Liver (tissue), 9 donors: Measurements from ENCODE around the gene TWNK. TPM values are rescaled to one million over a fixed set of nuclear protein-coding genes. Genes with fewer than 3 reads are reported as not detected.

Experiments used
- DNase-seq: peaks from one replicate; pipeline ENCODE4 v3.0.0-alpha.2; 2017; ENCODE audit warnings: low spot score
- H3K27ac ChIP-seq, 2 donors: one replicate each; pipeline ENCODE4 v1.7.0; 2013; ENCODE audit warnings: inconsistent platforms in 2 of 2, low read length in 2 of 2, control low read depth in 1 of 2, low read depth in 1 of 2, mild to moderate bottlenecking in 1 of 2
- H3K27me3 ChIP-seq, 4 donors: one replicate each; pipeline versions ENCODE4 v1.6.1 to v1.7.0; 2013; ENCODE audit warnings: low read length in 3 of 4, inconsistent platforms in 1 of 4, mild to moderate bottlenecking in 1 of 4, moderate library complexity in 1 of 4; ENCODE audit not compliant: control insufficient read depth in 4 of 4, insufficient read depth in 4 of 4
- H3K36me3 ChIP-seq, 4 donors: one replicate each; pipeline versions ENCODE4 v1.6.1 to v1.7.0; 2013; ENCODE audit warnings: low read length in 3 of 4, mild to moderate bottlenecking in 3 of 4, low read depth in 1 of 4, moderate library complexity in 1 of 4; ENCODE audit not compliant: control insufficient read depth in 4 of 4, insufficient read depth in 3 of 4
- H3K4me1 ChIP-seq, 4 donors: one replicate each; pipeline versions ENCODE4 v1.6.1 to v1.7.0; 2013; ENCODE audit warnings: low read length in 3 of 4, mild to moderate bottlenecking in 3 of 4, moderate library complexity in 1 of 4; ENCODE audit not compliant: control insufficient read depth in 4 of 4, insufficient read depth in 4 of 4
- H3K4me3 ChIP-seq, 3 donors: one replicate each; pipeline versions ENCODE4 v1.6.1 to v1.7.0; 2013; ENCODE audit warnings: low read length in 3 of 3, control low read depth in 1 of 3, low read depth in 1 of 3, mild to moderate bottlenecking in 1 of 3
- H3K9ac ChIP-seq, 2 donors: one replicate each; pipeline ENCODE4 v1.7.0; 2013; ENCODE audit warnings: low read length in 2 of 2, mild to moderate bottlenecking in 2 of 2, moderate library complexity in 2 of 2, control low read depth in 1 of 2, low read depth in 1 of 2
- H3K9me3 ChIP-seq, 4 donors: one replicate each; pipeline versions ENCODE4 v1.6.1 to v1.7.0; 2013; ENCODE audit warnings: low read length in 3 of 4; ENCODE audit not compliant: control insufficient read depth in 4 of 4
- EGR1 ChIP-seq, 2 donors: IDR thresholded peaks; 2 replicates each; pipeline ENCODE4 v1.6.1; 2016 to 2018; ENCODE audit warnings: antibody characterized with exemption in 2 of 2, low read depth in 2 of 2
- FOXA1 ChIP-seq: IDR thresholded peaks from 2 replicates; pipeline ENCODE4 v1.6.1; 2016; ENCODE audit warnings: antibody characterized with exemption
- FOXA2 ChIP-seq: IDR thresholded peaks from 2 replicates; pipeline ENCODE4 v1.6.1; 2016; ENCODE audit warnings: antibody characterized with exemption
- GABPA ChIP-seq, 2 donors: IDR thresholded peaks in 1 of 2; conservative IDR thresholded peaks in 1 of 2; 2 replicates each; pipeline ENCODE4 v1.6.1; 2016; ENCODE audit warnings: antibody characterized with exemption in 2 of 2, mild to moderate bottlenecking in 1 of 2, moderate library complexity in 1 of 2
- HNF4A ChIP-seq, 2 donors: conservative IDR thresholded peaks; 2 replicates each; pipeline ENCODE4 v1.6.1; 2016; ENCODE audit warnings: antibody characterized with exemption in 2 of 2, mild to moderate bottlenecking in 2 of 2
- HNF4G ChIP-seq: IDR thresholded peaks from 2 replicates; pipeline ENCODE4 v1.6.1; 2016; ENCODE audit warnings: antibody characterized with exemption
- JUND ChIP-seq, 2 donors: IDR thresholded peaks; 2 replicates each; pipeline ENCODE4 v1.6.1; 2016; ENCODE audit warnings: antibody characterized with exemption in 2 of 2
- NR2F2 ChIP-seq: IDR thresholded peaks from 2 replicates; pipeline ENCODE4 v1.6.1; 2016; ENCODE audit warnings: antibody characterized with exemption
- RAD21 ChIP-seq, 2 donors: IDR thresholded peaks; 2 replicates each; pipeline ENCODE4 v1.6.1; 2016; ENCODE audit warnings: antibody characterized with exemption in 2 of 2, mild to moderate bottlenecking in 2 of 2
- RXRA ChIP-seq, 2 donors: IDR thresholded peaks; 2 replicates each; pipeline ENCODE4 v1.6.1; 2017 to 2018; ENCODE audit warnings: antibody characterized with exemption in 2 of 2, mild to moderate bottlenecking in 1 of 2
- SP1 ChIP-seq: IDR thresholded peaks from 2 replicates; pipeline ENCODE4 v1.6.1; 2018; ENCODE audit warnings: antibody characterized with exemption, mild to moderate bottlenecking
- TAF1 ChIP-seq: conservative IDR thresholded peaks from 2 replicates; pipeline ENCODE4 v1.6.1; 2016; ENCODE audit warnings: antibody characterized with exemption, mild to moderate bottlenecking
- YY1 ChIP-seq: IDR thresholded peaks from 2 replicates; pipeline ENCODE4 v1.6.1; 2016; ENCODE audit warnings: antibody characterized with exemption, mild to moderate bottlenecking
- WGBS: extraction: QIAGEN DNeasy Blood & Tissue Kit; methylation state at CpG from one replicate; pipeline ENCODE4 v1.1.7; 2013; 5-methylcytosine and 5-hydroxymethylcytosine counted together
- polyA plus RNA-seq, 2 donors: library from polyadenylated mRNA; stranded (reverse) in 1 of 2; unstranded in 1 of 2; fragments of 200-250 nt in 1 of 2; fragments of >200 nt in 1 of 2; fragmentation: Nextera tagmentation in 1 of 2; extraction: Ambion mirVana in 1 of 2; gene quantifications; one replicate each; pipeline versions ENCODE4 v1.2.1 to v1.2.3, GENCODE V29; 2013 to 2015
- total RNA-seq, 2 donors: library from RNA; depleted of rRNA; stranded (reverse); fragments of >200 nt; gene quantifications; one replicate each; pipeline ENCODE4 v1.2.3, GENCODE V29; 2014
- TF ChIP-seq, protein P1 (sequence below): fragments of 150-350 bp; IDR thresholded peaks from 2 replicates; pipeline ENCODE4 v1.5.1; 2017; ENCODE audit warnings: improper control_type of control experiment, low read depth, low read length; ENCODE audit not compliant: missing input control
- TF ChIP-seq, protein P2 (sequence below): IDR thresholded peaks from 2 replicates; pipeline ENCODE4 v1.6.1; 2016; ENCODE audit warnings: antibody characterized with exemption, mild to moderate bottlenecking
- TF ChIP-seq, protein P3 (sequence below): IDR thresholded peaks from 2 replicates; pipeline ENCODE4 v1.6.1; 2016; ENCODE audit warnings: antibody characterized with exemption
- TF ChIP-seq, protein P4 (sequence below): IDR thresholded peaks from 2 replicates; pipeline ENCODE4 v1.6.1; 2016; ENCODE audit warnings: antibody characterized with exemption
- TF ChIP-seq, protein P5 (sequence below): IDR thresholded peaks from 2 replicates; pipeline ENCODE4 v1.6.1; 2016; ENCODE audit warnings: antibody characterized with exemption
- donor health status: healthy.
- donor health status: healthy.
- donor health status: healthy.
- donor health status: healthy.
- donor health status: healthy.

The TWNK gene
- total and polyA plus RNA-seq, 4 donors = 1.6 to 6.2 (median 4.4) TPM

DNA sequence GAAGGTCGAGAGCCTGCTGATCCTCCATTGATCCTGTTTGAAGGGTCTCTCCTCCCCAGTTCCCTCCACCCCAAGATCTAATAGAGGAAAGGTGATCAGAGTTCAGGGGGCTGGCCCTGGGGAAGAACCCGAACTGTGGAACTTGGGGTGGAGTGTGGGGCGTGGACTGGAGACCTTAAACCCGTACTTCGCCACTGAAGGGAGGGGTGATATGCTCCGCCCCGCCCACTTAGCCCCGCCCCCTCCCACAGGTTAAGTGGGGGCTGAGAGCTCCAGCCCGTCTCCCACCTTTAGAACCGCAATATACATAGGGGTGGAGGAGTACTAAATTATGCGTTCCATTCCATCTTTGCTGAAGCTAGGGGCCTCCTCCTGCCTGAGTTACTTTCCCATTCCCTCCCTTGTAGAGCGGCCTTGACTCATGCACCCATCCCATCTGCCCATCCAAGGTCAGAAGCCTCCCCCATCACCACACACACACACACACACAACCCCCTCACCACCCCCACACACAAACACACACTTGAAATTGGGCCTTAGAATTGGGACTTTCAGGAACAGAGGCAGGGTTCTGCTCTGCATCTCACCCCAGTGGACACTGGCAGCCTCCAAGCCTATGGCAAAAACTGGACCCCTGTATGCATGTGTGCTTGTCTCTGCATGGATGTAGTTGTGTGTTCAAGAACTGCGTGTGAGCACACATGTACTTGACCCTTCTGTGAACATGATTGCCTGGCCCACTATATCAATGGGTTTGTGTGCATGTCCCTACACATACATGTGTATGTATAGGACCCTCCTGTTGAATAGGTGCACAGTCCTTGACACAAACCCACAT, 17.0 kb upstream of the TWNK start:
- peak; percentile 79 for DNase-seq
- Histone ChIP-seq H3K4me1 (peaks cover 17 to 51% (median 39%) of the 10 kb centered on the region in 4 donors), H3K27ac (peak overlapping the region; percentile 0 to 65), H3K36me3 (peaks cover 0 to 8% (median 1%) of the 10 kb centered on the region in 4 donors), H3K9me3 (no peaks in the 10 kb centered on the region), H3K9ac (peak overlapping the region in 1 of 2 donors; percentile 18), H3K4me3 (peak overlapping the region; percentile 64 to 86 (median 77)), H3K27me3 (no peaks in the 10 kb centered on the region)
- TF ChIP-seq GABPA (IDR thresholded peaks at IDR 0.05 in 1 of 2, conservative IDR thresholded peaks at IDR 0.05 in 1 of 2) = no peak
- TF ChIP-seq RXRA (IDR thresholded peaks at IDR 0.05) = peak; percentile 86 to 87
- TF ChIP-seq NR2F2 = peak; percentile 53
- no peak for TF ChIP-seq FOXA2
- TF ChIP-seq YY1 = no peak
- TF ChIP-seq HNF4G = peak; percentile 64
- TF ChIP-seq, protein P1, sequence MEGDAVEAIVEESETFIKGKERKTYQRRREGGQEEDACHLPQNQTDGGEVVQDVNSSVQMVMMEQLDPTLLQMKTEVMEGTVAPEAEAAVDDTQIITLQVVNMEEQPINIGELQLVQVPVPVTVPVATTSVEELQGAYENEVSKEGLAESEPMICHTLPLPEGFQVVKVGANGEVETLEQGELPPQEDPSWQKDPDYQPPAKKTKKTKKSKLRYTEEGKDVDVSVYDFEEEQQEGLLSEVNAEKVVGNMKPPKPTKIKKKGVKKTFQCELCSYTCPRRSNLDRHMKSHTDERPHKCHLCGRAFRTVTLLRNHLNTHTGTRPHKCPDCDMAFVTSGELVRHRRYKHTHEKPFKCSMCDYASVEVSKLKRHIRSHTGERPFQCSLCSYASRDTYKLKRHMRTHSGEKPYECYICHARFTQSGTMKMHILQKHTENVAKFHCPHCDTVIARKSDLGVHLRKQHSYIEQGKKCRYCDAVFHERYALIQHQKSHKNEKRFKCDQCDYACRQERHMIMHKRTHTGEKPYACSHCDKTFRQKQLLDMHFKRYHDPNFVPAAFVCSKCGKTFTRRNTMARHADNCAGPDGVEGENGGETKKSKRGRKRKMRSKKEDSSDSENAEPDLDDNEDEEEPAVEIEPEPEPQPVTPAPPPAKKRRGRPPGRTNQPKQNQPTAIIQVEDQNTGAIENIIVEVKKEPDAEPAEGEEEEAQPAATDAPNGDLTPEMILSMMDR = no peak
- TF ChIP-seq, protein P2, sequence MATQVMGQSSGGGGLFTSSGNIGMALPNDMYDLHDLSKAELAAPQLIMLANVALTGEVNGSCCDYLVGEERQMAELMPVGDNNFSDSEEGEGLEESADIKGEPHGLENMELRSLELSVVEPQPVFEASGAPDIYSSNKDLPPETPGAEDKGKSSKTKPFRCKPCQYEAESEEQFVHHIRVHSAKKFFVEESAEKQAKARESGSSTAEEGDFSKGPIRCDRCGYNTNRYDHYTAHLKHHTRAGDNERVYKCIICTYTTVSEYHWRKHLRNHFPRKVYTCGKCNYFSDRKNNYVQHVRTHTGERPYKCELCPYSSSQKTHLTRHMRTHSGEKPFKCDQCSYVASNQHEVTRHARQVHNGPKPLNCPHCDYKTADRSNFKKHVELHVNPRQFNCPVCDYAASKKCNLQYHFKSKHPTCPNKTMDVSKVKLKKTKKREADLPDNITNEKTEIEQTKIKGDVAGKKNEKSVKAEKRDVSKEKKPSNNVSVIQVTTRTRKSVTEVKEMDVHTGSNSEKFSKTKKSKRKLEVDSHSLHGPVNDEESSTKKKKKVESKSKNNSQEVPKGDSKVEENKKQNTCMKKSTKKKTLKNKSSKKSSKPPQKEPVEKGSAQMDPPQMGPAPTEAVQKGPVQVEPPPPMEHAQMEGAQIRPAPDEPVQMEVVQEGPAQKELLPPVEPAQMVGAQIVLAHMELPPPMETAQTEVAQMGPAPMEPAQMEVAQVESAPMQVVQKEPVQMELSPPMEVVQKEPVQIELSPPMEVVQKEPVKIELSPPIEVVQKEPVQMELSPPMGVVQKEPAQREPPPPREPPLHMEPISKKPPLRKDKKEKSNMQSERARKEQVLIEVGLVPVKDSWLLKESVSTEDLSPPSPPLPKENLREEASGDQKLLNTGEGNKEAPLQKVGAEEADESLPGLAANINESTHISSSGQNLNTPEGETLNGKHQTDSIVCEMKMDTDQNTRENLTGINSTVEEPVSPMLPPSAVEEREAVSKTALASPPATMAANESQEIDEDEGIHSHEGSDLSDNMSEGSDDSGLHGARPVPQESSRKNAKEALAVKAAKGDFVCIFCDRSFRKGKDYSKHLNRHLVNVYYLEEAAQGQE = no peak
- TF ChIP-seq, protein P3, sequence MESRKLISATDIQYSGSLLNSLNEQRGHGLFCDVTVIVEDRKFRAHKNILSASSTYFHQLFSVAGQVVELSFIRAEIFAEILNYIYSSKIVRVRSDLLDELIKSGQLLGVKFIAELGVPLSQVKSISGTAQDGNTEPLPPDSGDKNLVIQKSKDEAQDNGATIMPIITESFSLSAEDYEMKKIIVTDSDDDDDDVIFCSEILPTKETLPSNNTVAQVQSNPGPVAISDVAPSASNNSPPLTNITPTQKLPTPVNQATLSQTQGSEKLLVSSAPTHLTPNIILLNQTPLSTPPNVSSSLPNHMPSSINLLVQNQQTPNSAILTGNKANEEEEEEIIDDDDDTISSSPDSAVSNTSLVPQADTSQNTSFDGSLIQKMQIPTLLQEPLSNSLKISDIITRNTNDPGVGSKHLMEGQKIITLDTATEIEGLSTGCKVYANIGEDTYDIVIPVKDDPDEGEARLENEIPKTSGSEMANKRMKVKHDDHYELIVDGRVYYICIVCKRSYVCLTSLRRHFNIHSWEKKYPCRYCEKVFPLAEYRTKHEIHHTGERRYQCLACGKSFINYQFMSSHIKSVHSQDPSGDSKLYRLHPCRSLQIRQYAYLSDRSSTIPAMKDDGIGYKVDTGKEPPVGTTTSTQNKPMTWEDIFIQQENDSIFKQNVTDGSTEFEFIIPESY = no peak
- TF ChIP-seq RAD21 (IDR thresholded peaks at IDR 0.05) = no peak
- no peak for TF ChIP-seq FOXA1
- peak; percentile 91 to 94 for TF ChIP-seq HNF4A (conservative IDR thresholded peaks at IDR 0.05)
- no peak for TF ChIP-seq JUND (IDR thresholded peaks at IDR 0.05)
- TF ChIP-seq, protein P4, sequence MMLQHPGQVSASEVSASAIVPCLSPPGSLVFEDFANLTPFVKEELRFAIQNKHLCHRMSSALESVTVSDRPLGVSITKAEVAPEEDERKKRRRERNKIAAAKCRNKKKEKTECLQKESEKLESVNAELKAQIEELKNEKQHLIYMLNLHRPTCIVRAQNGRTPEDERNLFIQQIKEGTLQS = no peak
- peak; percentile 60 for TF ChIP-seq SP1
- TF ChIP-seq TAF1 = no peak
- no peak for TF ChIP-seq EGR1 (IDR thresholded peaks at IDR 0.05; ENCODE audit: low read depth in 2 of 2)
- TF ChIP-seq, protein P5, sequence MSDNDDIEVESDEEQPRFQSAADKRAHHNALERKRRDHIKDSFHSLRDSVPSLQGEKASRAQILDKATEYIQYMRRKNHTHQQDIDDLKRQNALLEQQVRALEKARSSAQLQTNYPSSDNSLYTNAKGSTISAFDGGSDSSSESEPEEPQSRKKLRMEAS = no peak
- 21% methylated on average over 13 of the region's 13 CpGs for WGBS
